Measurements from ENCODE around the gene SOCS6. TPM values are rescaled to one million over a fixed set of nuclear protein-coding genes. Genes with fewer than 3 reads are reported as not detected.
A peak's percentile ranks its signal among the peaks of the same experiment; 100 is the strongest.

Gene SOCS6
- total and polyA plus RNA-seq, 2 of the 13 experiments (the other 11 are each of a cell fraction or from before 2014, with no cell fraction given), result 18.6 to 38.3 TPM

DNA sequence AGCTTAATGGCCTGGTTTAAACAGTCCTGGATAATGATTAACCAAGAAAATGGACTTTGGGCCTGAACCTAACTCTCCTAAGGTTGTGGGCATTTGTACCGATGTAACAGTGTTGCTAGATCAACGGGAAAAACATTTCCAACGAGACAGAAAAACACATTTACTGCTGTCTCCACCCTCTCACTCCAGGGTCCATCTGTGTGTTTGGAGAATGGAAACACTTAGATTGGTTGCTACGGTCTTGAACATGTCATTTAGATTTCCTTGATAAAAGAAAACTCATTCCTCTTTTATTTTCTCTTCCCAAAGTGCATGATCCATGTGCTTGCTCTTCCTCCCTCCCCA is 88.0 kb downstream of the SOCS6 start (continued):
- TF ChIP-seq HNRNPH1 (optimal IDR thresholded peaks at IDR 0.05; ENCODE audit: low read depth, low read length) (no peak), SIX4 (CRISPR knock-in tag; IDR thresholded peaks at IDR 0.05) (0 out of 2 replicates have a peak, but pooled peaks have one; percentile 49), ZNF337 (CRISPR knock-in tag; IDR thresholded peaks at IDR 0.05; ENCODE audit: borderline replicate concordance, low read depth) (peak; percentile 36; the same call in 1 of the 2 replicates), RELA (CRISPR knock-in tag; IDR thresholded peaks at IDR 0.05) (no peak), ZNF83 (CRISPR knock-in tag; IDR thresholded peaks at IDR 0.05; ENCODE audit: borderline replicate concordance) (no peak), TARDBP (CRISPR knock-in tag; IDR thresholded peaks at IDR 0.05) (no peak; the same call in 1 of the 2 replicates), ZNF572 (CRISPR knock-in tag; IDR thresholded peaks at IDR 0.05) (no peak), CCAR2 (optimal IDR thresholded peaks at IDR 0.05; ENCODE audit: low read depth, low read length) (no peak), FOXK1 (CRISPR knock-in tag; IDR thresholded peaks at IDR 0.05; ENCODE audit: borderline replicate concordance, low read depth) (no peak), FOSL1 (CRISPR knock-in tag; IDR thresholded peaks at IDR 0.05; ENCODE audit: borderline replicate concordance) (no peak), SNAI1 (CRISPR knock-in tag; IDR thresholded peaks at IDR 0.05; ENCODE audit: borderline replicate concordance) (no peak), HDAC2 (CRISPR knock-in tag; IDR thresholded peaks at IDR 0.05) (peak; percentile 65; the same call in 1 of the 2 replicates), JUND (CRISPR knock-in tag; IDR thresholded peaks at IDR 0.05) (no peak), KMT2B (CRISPR knock-in tag; IDR thresholded peaks at IDR 0.05) (no peak), ZKSCAN8 (CRISPR knock-in tag; IDR thresholded peaks at IDR 0.05; ENCODE audit: borderline replicate concordance) (peak; percentile 43; the same call in 1 of the 2 replicates), ATF1 (CRISPR knock-in tag; IDR thresholded peaks at IDR 0.05) (0 out of 2 replicates have a peak, but pooled peaks have one; percentile 39), HOXD1 (CRISPR knock-in tag; IDR thresholded peaks at IDR 0.05) (no peak), ZNF790 (CRISPR knock-in tag; IDR thresholded peaks at IDR 0.05; ENCODE audit: borderline replicate concordance) (no peak), STAT5B (CRISPR knock-in tag; IDR thresholded peaks at IDR 0.05) (no peak), ZNF224 (CRISPR knock-in tag; IDR thresholded peaks at IDR 0.05) (no peak), SAP130 (CRISPR knock-in tag; IDR thresholded peaks at IDR 0.05; ENCODE audit: low read depth) (peak; percentile 70)
- TF ChIP-seq, protein P1, sequence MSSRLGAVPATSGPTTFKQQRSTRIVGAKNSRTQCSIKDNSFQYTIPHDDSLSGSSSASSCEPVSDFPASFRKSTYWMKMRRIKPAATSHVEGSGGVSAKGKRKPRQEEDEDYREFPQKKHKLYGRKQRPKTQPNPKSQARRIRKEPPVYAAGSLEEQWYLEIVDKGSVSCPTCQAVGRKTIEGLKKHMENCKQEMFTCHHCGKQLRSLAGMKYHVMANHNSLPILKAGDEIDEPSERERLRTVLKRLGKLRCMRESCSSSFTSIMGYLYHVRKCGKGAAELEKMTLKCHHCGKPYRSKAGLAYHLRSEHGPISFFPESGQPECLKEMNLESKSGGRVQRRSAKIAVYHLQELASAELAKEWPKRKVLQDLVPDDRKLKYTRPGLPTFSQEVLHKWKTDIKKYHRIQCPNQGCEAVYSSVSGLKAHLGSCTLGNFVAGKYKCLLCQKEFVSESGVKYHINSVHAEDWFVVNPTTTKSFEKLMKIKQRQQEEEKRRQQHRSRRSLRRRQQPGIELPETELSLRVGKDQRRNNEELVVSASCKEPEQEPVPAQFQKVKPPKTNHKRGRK (CRISPR knock-in tag; IDR thresholded peaks at IDR 0.05), result no peak
- TF ChIP-seq, protein P2, sequence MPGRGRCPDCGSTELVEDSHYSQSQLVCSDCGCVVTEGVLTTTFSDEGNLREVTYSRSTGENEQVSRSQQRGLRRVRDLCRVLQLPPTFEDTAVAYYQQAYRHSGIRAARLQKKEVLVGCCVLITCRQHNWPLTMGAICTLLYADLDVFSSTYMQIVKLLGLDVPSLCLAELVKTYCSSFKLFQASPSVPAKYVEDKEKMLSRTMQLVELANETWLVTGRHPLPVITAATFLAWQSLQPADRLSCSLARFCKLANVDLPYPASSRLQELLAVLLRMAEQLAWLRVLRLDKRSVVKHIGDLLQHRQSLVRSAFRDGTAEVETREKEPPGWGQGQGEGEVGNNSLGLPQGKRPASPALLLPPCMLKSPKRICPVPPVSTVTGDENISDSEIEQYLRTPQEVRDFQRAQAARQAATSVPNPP (CRISPR knock-in tag; IDR thresholded peaks at IDR 0.05), result no peak
- TF ChIP-seq, protein P3, sequence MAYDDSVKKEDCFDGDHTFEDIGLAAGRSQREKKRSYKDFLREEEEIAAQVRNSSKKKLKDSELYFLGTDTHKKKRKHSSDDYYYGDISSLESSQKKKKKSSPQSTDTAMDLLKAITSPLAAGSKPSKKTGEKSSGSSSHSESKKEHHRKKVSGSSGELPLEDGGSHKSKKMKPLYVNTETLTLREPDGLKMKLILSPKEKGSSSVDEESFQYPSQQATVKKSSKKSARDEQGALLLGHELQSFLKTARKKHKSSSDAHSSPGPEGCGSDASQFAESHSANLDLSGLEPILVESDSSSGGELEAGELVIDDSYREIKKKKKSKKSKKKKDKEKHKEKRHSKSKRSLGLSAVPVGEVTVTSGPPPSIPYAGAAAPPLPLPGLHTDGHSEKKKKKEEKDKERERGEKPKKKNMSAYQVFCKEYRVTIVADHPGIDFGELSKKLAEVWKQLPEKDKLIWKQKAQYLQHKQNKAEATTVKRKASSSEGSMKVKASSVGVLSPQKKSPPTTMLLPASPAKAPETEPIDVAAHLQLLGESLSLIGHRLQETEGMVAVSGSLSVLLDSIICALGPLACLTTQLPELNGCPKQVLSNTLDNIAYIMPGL (CRISPR knock-in tag; IDR thresholded peaks at IDR 0.05; ENCODE audit: borderline replicate concordance in 1 of 2, low read depth in 1 of 2), result no peak
- TF ChIP-seq, protein P4, sequence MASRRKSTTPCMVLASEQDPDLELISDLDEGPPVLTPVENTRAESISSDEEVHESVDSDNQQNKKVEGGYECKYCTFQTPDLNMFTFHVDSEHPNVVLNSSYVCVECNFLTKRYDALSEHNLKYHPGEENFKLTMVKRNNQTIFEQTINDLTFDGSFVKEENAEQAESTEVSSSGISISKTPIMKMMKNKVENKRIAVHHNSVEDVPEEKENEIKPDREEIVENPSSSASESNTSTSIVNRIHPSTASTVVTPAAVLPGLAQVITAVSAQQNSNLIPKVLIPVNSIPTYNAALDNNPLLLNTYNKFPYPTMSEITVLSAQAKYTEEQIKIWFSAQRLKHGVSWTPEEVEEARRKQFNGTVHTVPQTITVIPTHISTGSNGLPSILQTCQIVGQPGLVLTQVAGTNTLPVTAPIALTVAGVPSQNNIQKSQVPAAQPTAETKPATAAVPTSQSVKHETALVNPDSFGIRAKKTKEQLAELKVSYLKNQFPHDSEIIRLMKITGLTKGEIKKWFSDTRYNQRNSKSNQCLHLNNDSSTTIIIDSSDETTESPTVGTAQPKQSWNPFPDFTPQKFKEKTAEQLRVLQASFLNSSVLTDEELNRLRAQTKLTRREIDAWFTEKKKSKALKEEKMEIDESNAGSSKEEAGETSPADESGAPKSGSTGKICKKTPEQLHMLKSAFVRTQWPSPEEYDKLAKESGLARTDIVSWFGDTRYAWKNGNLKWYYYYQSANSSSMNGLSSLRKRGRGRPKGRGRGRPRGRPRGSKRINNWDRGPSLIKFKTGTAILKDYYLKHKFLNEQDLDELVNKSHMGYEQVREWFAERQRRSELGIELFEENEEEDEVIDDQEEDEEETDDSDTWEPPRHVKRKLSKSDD (CRISPR knock-in tag; IDR thresholded peaks at IDR 0.05; ENCODE audit: low read depth), result no peak

Data from HepG2 (cell line).